A549 (cell line): Measurements from ENCODE around the gene ZBTB44.
"Not testable (repeated sequence)": the region's sequence is repeated elsewhere in the genome, so short reads cannot be mapped to it uniquely, and the experiment has no call there.

Experiments used
- BCL3 ChIP-seq: fragments of >200 bp; sonication (Bioruptor Twin); formaldehyde crosslinking; IDR thresholded peaks from 3 replicates; pipeline ENCODE4 v1.6.1; 2016
- CTCF ChIP-seq: fragments of >200 bp; sonication (Bioruptor Twin); formaldehyde crosslinking; IDR thresholded peaks from 3 replicates; pipeline ENCODE4 v1.5.1; 2016
- HES2 ChIP-seq: fragments of >200 bp; sonication (Bioruptor Twin); formaldehyde crosslinking; IDR thresholded peaks from 2 replicates; pipeline ENCODE4 v1.6.1; 2016
- JUN ChIP-seq, 2 experiments: fragments of >200 bp; sonication (Bioruptor Twin); formaldehyde crosslinking; IDR thresholded peaks; 2 replicates in 1 of 2; 3 replicates in 1 of 2; pipeline ENCODE4 v1.6.1; 2016 to 2017
- JUNB ChIP-seq: fragments of >200 bp; sonication (Bioruptor Twin); formaldehyde crosslinking; IDR thresholded peaks from 2 replicates; pipeline ENCODE4 v1.6.1; 2016
- KDM5A ChIP-seq: fragments of 200-600 bp; sonication (generic); IDR thresholded peaks from 2 replicates; pipeline ENCODE4 v1.6.1; 2016; ENCODE audit warnings: antibody characterized with exemption, mild to moderate bottlenecking
- PHF8 ChIP-seq: fragments of 200-600 bp; sonication (generic); IDR thresholded peaks from 2 replicates; pipeline ENCODE4 v1.6.1; 2016; ENCODE audit warnings: low read depth, mild to moderate bottlenecking, antibody characterized with exemption, moderate library complexity, borderline replicate concordance
- POLR2AphosphoS2 ChIP-seq: conservative IDR thresholded peaks from 2 replicates; pipeline ENCODE4 v1.6.1; 2012; ENCODE audit warnings: low read length, improper control_type of control experiment, inconsistent platforms
- RARB ChIP-seq: fragments of 250-450 bp; sonication (Bioruptor Pico); IDR thresholded peaks from 2 replicates; pipeline ENCODE4 v1.8.0; 2021; ENCODE audit warnings: mild to moderate bottlenecking, moderate library complexity
- RNF2 ChIP-seq: fragments of 200-600 bp; sonication (generic); IDR thresholded peaks from 2 replicates; pipeline ENCODE4 v1.6.1; 2016; ENCODE audit warnings: low read depth, mild to moderate bottlenecking, antibody characterized with exemption, moderate library complexity, borderline replicate concordance

- TF ChIP-seq JUN (IDR thresholded peaks at IDR 0.05); CTCF; JUNB; PHF8; KDM5A; HES2; RNF2; RARB (CRISPR knock-in tag); POLR2AphosphoS2; BCL3: not testable (repeated sequence)
Measured at GRCh38 chr11:130233486-130233885, 81.2 kb downstream of the ZBTB44 start.
